A375 (cell line): ENCODE data around the gene DNAJC17. TPM values are rescaled to one million over a fixed set of nuclear protein-coding genes. Genes with fewer than 3 reads are reported as not detected.

Experiments used
- small RNA-seq: library from RNA; depleted of rRNA; stranded (forward); fragments of <200 nt; gene quantifications from one replicate; pipeline ENCODE3, GENCODE V24; 2014
- total RNA-seq: library from RNA; depleted of rRNA; stranded (reverse); fragments of >200 nt; shearing (Covaris generic); gene quantifications from 2 replicates; pipeline ENCODE4 v1.2.3, GENCODE V29; 2014; rRNA removed

DNAJC17 gene
- 61.7 and 79.5 TPM in 2 replicates for total RNA-seq

GRCh38 chr15:40807028-40807887 is at the start of gene DNAJC17, which contains the start of gene ZFYVE19:
TSS of gene DNAJC17 (minus strand) at chr15:40807473. CDS start at chr15:40807446, 27 bp downstream.
TSS of gene ZFYVE19 (plus strand) at chr15:40807089. CDS start at chr15:40807590, 501 bp downstream.

DNA sequence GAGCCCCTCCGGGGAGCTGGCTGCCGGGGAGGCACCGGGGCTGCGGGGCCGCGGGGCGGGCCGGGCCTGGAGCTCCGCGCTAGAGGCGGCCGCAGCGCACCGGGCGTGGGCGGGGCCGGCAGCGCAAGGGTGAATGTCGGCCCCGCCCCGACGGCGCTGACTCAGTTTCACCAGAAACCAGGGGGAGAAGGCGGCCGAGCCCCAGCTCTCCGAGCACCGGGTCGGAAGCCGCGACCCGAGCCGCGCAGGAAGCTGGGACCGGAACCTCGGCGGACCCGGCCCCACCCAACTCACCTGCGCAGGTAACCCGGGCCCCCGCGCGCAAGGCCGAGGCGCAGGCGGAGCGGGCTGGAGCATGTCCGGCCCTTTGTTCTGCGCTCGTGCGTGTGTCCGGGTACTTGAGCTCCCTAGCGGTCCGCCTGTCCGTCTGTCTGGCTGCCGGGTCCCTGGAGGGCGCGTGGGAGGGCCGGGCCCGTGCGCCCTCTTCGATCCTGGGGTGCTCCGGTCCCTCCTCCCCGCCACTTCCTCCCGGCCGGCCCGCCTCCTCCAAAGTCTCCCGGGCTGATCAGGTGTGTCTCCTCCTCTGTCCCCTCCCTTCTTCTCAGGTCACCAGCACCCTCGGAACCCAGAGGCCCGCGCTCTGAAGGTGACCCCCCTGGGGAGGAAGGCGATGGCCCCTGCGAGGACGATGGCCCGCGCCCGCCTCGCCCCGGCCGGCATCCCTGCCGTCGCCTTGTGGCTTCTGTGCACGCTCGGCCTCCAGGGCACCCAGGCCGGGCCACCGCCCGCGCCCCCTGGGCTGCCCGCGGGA is 36.8 kb upstream of the DNAJC17 start, which contains the start of gene SPINT1:
Gene SPINT1 (plus strand): TSS at position 164 of the 811 bp plus-strand sequence. CDS start 507 bp downstream, at position 671.

DNA sequence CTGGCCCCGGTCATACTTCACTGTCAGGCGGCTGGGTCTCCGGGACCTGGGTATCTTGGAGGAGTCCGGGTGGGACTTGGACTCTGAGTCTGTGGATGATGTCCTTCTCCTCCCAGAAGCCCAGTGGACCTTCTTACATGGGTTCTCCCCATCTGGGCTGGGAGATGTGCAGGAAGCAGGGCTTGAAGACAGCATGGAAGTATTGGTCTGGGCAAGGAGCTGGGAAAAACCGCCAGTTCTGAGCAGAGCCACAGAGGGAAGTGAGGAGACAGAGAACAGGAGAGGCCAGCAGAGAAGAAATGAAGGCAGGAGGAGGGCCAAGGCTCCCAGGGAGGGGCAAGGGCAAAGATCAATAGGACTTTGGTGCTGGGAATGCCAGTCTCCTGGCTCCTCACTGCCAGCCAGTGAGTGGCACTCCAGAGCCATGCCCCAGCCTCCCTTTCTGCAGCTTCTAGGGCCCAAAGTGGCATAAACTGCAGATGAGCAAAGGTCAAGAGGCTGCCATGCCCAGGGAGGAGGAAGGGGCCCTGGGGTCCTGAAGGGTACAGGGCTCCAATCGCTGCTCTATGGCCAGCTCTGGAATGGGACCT is 21.3 kb upstream of the DNAJC17 start, which contains the start of gene PPP1R14D:
Gene PPP1R14D (minus strand): TSS at position 262 of the 590 bp plus-strand sequence. CDS start 67 bp downstream, at position 195.

DNA sequence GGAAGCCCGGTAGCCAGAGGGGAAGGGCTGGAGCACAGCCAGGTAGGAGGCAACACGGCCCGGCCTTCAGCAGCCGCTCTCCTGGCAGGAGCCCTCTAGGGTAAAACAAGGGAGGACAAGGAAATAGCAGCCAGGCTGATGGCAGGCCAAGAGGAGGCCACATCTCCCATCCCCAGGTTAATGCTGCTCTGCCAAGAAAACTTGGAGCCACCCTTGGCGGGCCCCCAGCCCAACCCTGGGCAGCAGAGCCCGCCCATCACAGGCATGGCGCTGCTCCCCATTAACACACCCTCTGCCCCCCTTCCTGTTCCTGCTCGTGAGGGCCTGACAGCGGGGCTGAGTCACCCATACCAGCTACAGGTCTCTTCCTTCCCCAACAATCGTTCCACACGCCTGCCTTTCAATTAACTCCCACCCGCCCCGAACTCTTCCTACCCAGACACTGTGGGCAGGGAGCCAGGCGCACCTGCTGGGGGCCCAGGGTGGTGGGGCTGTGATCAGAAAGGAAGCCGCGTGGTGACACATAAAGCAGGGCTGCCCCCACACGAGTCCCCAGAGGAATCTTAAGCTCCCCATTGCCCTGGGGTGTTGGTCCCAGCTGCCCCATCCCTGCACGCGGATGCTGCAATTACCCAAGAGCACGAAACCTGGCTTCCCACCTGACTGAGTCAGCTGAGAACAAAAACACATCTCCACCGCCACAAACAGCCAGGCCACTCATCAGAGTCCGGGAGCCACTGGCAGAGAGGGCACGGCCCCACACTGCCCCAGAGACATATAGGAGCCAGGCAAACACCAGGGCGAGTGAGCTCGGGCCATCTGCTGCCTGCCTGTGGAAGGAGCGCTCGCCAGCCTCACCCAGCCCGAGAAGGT is 37.8 kb downstream of the DNAJC17 start, which contains the start of gene C15orf62:
Gene C15orf62 (plus strand): TSS at position 707 of the 873 bp plus-strand sequence. CDS start 516 bp downstream, outside the sequence.

GRCh38 chr15:40763801-40764628 is 43.3 kb downstream of the DNAJC17 start, which contains the start of gene GCHFR:
TSS of gene GCHFR (plus strand) at chr15:40764068. CDS start at chr15:40764181, 113 bp downstream.

DNA sequence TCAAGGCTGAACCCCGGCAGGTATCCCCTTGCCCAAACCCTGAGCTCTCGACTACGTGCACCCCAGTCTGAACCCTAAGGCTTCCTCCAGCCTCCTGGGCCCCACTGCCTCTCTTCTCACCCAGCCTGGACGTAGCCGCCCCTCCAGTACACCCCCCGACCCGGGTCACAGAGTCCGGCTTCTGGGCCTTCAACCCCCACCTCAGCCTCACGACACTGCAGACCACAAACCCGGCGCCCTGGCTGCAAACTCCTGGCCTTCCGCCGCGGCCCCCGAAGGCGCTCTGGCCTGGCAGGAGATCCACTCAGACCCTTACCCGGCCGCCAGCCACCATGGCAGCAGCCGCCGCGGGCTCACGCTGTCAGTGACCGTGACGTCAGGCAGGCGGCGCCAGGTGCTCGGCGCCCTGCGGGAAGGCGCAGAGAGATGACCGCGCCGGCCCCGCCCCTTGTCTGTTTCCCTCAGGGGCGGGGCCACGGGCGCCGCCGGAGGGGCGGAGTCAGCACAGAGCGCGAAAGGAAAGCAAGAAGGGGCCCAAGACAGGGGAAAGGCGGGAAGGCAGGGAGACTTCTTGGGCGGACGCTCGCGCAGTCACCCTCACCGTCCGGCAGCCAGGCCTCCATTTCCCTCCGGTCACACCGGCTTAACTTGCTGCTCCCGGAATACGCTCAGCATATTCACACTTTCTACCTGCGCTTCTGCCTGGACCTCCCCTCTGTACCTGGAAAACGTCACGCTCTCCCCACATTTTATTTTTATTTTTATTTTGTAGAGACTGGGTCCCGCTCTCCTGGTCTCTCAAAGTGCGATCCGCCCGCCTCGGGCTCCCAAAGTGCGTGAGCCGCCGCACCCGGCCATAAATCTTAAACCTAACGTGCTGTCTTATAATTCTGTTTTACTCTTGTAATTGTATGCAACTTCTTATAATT is 52.1 kb downstream of the DNAJC17 start, which contains the start of gene RMDN3:
Gene RMDN3 (minus strand): TSS at position 372 of the 929 bp plus-strand sequence. CDS start 471 bp downstream, outside the sequence.

Small RNAs within 50 kb of the gene (small RNA-seq; reads per million reads assigned to genes)
- not detected for gene SUMO2P15

Other genes with a start within 250 kb of the DNAJC17 start
- gene CCDC32, start 242.4 kb downstream of the DNAJC17 start, total RNA-seq, result 8.9 and 10.5 TPM in 2 replicates
- gene RPUSD2, start 238.2 kb downstream of the DNAJC17 start, total RNA-seq, result 28.7 and 32.2 TPM in 2 replicates
- gene KNL1, start 213.2 kb downstream of the DNAJC17 start, total RNA-seq, result 25.2 and 26.9 TPM in 2 replicates
- 28.1 and 29.8 TPM in 2 replicates for gene RAD51, start 112.3 kb downstream of the DNAJC17 start, total RNA-seq
- gene RMDN3, start 52.2 kb downstream of the DNAJC17 start, total RNA-seq, result 20.3 and 23.7 TPM in 2 replicates
- gene GCHFR, start 43.4 kb downstream of the DNAJC17 start, total RNA-seq, result 29.0 and 31.7 TPM in 2 replicates
- gene C15orf62, start 37.5 kb downstream of the DNAJC17 start, total RNA-seq, result 0.49 and 0.88 TPM in 2 replicates
- gene ZFYVE19, start 384 bp downstream of the DNAJC17 start, total RNA-seq, result 26.9 and 28.2 TPM in 2 replicates
- gene PPP1R14D, start 21.2 kb upstream of the DNAJC17 start, total RNA-seq, result not detected in 2 replicates
- 1.6 and 2.5 TPM in 2 replicates for gene SPINT1, start 36.6 kb upstream of the DNAJC17 start, total RNA-seq
- gene RHOV, start 66.8 kb upstream of the DNAJC17 start, total RNA-seq, result 3.7 and 5.9 TPM in 2 replicates
- gene VPS18, start 87.0 kb upstream of the DNAJC17 start, total RNA-seq, result 23.5 and 29.8 TPM in 2 replicates
- gene DLL4, start 121.9 kb upstream of the DNAJC17 start, total RNA-seq, result 0.21 TPM in 1 of 2 replicates, not detected in the other
- gene CHAC1, start 146.0 kb upstream of the DNAJC17 start, total RNA-seq, result 52.0 and 66.8 TPM in 2 replicates